Stimulated activated CD4-positive, alpha-beta T cell treated with anti-CD3 and anti-CD28 coated beads, Interleukin-12 subunit alpha, Interleukin-12 subunit beta, amount 100 ng/mL, for 24 hours (primary cell): Measurements from ENCODE around the gene KCNC4.

Experiments used
- DNase-seq, 2 experiments: peaks; one replicate each; pipeline ENCODE4 v3.0.0-alpha.2; 2020; ENCODE audit warnings: low read depth in 2 of 2

Gene KCNC4

GRCh38 chr1:110254604-110255391 lies 44.7 kb downstream of the KCNC4 start:
- DNase-seq: no peak

DNA sequence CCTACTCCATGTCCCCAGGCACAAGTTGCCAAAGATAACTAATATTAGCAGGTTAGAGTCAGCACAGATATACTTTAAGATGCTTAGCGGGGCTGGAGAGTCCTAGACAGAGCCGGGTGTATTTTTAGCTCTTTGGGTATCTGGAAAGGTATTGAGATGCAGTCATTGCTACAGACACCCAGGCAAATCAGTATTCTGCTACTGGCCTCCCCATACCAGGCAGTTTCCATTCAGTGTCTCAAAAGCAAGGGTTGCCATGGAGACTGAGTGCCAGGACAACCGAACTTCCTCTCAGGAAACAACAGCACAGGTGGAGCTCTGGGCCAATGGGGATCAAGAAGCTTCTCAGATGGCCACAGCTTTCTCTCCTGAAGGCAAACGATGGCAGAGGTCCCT lies 45.3 kb downstream of the KCNC4 start:
- DNase-seq: no peak

- no peak for DNase-seq
Observed at GRCh38 chr1:110258734-110259133, 48.6 kb downstream of the KCNC4 start.

- DNase-seq: no peak
Observed at GRCh38 chr1:110259770-110260169, 49.7 kb downstream of the KCNC4 start.
